Smooth muscle cell (in vitro differentiated cells): ENCODE measurements around the gene MYO1D. TPM values are rescaled to one million over a fixed set of nuclear protein-coding genes. Genes with fewer than 3 reads are reported as not detected.

Experiments
- DNase-seq: peaks from one replicate; lab custom pipeline; 2025; ENCODE audit not compliant: unreplicated experiment; lab: John Stamatoyannopoulos, UW
- H2AFZ ChIP-seq: fragments of 200-600 bp; sonication (generic); 2 replicates; pipeline ENCODE4 v1.6.0; 2016; ENCODE audit warnings: antibody characterized with exemption, low read depth, mild to moderate bottlenecking
- H3F3A ChIP-seq: fragments of 200-600 bp; sonication (generic); 2 replicates; pipeline ENCODE4 v1.6.0; 2017; ENCODE audit warnings: antibody characterized with exemption, low read depth
- H3K27ac ChIP-seq: fragments of 200-600 bp; sonication (generic); 2 replicates; pipeline ENCODE4 v1.5.1; 2016; ENCODE audit warnings: low read depth, mild to moderate bottlenecking
- H3K27me3 ChIP-seq: fragments of 200-600 bp; sonication (generic); 2 replicates; pipeline ENCODE4 v1.6.1; 2016; ENCODE audit warnings: low read depth, mild to moderate bottlenecking
- H3K36me3 ChIP-seq: fragments of 200-600 bp; sonication (generic); 2 replicates; pipeline ENCODE4 v1.5.1; 2016; ENCODE audit warnings: low read depth
- H3K4me1 ChIP-seq: fragments of 200-600 bp; sonication (generic); 2 replicates; pipeline ENCODE4 v1.5.1; 2016; ENCODE audit warnings: low read depth
- H3K4me2 ChIP-seq: fragments of 200-600 bp; sonication (generic); 2 replicates; pipeline ENCODE4 v1.6.0; 2016; ENCODE audit warnings: mild to moderate bottlenecking
- H3K4me3 ChIP-seq: fragments of 200-600 bp; sonication (generic); 2 replicates; pipeline ENCODE4 v1.5.1; 2016; ENCODE audit warnings: mild to moderate bottlenecking
- H3K79me2 ChIP-seq: fragments of 200-600 bp; sonication (generic); 2 replicates; pipeline ENCODE4 v1.6.0; 2016; ENCODE audit warnings: low read depth, mild to moderate bottlenecking
- H3K9ac ChIP-seq: fragments of 200-600 bp; sonication (generic); 2 replicates; pipeline ENCODE4 v1.6.0; 2016; ENCODE audit warnings: low read depth
- H3K9me3 ChIP-seq: fragments of 200-600 bp; sonication (generic); replicated peaks from 2 replicates; pipeline ENCODE4 v1.5.1; 2016; ENCODE audit warnings: low read depth
- H4K20me1 ChIP-seq: fragments of 200-600 bp; sonication (generic); 2 replicates; pipeline ENCODE4 v1.6.0; 2016; ENCODE audit warnings: low read depth
- CTCF ChIP-seq: fragments of 200-600 bp; sonication (generic); IDR thresholded peaks from 2 replicates; pipeline ENCODE4 v1.5.1; 2017; ENCODE audit warnings: borderline replicate concordance, mild to moderate bottlenecking, antibody characterized with exemption; ENCODE audit not compliant: insufficient read depth, poor library complexity, severe bottlenecking
- WGBS: methylation state at CpG from one replicate; pipeline ENCODE4 v1.1.7; 2016; ENCODE audit warnings: low lambda C conversion rate; 5-methylcytosine and 5-hydroxymethylcytosine counted together
- polyA plus RNA-seq: library from polyadenylated mRNA; unstranded; fragments of >200 nt; fragmentation: Nextera tagmentation; extraction: Ambion mirVana; gene quantifications from 2 replicates; pipeline ENCODE4 v1.2.1, GENCODE V29; 2016
- total RNA-seq: library from RNA; depleted of rRNA; stranded (reverse); fragments of >200 nt; gene quantifications from 2 replicates; pipeline ENCODE4 v1.2.3, GENCODE V29; 2014

MYO1D gene
- total and polyA plus RNA-seq, 2 experiments from 2014 or later = 13.9 to 35.7 TPM

GRCh38 chr17:32772453-32773025, 104.4 kb downstream of the MYO1D start:
- Histone ChIP-seq H3K9ac (no peak overlapping the region), H3K27ac (no peak overlapping the region), H3K4me1 (no peaks in the 10 kb centered on the region), H3K27me3 (no peaks in the 10 kb centered on the region), H3K79me2 (no peaks in the 10 kb centered on the region), H3K4me3 (no peak overlapping the region), H3K9me3 (no peaks in the 10 kb centered on the region), H3K36me3 (no peaks in the 10 kb centered on the region), H2AFZ (no peak overlapping the region), H3F3A (no peaks in the 10 kb centered on the region), H3K4me2 (no peak overlapping the region), H4K20me1 (no peaks in the 10 kb centered on the region)
- TF ChIP-seq CTCF = no peak
- 93% methylated on average over 9 of the region's 9 CpGs for WGBS
- DNase-seq = no peak

- Histone ChIP-seq H4K20me1 (no peaks in the 10 kb centered on the region), H3K9me3 (no peaks in the 10 kb centered on the region), H3K4me1 (no peaks in the 10 kb centered on the region), H3K79me2 (no peaks in the 10 kb centered on the region), H3K27ac (no peak overlapping the region), H3K4me2 (no peak overlapping the region), H3K27me3 (no peaks in the 10 kb centered on the region), H3K36me3 (no peaks in the 10 kb centered on the region), H3F3A (no peaks in the 10 kb centered on the region), H3K9ac (no peak overlapping the region), H2AFZ (no peak overlapping the region), H3K4me3 (no peak overlapping the region)
- DNase-seq = no peak
- no peak for TF ChIP-seq CTCF
- WGBS = 95% methylated on average over 2 of the region's 2 CpGs
Measured at GRCh38 chr17:32771396-32771795, 105.5 kb downstream of the MYO1D start.

- Histone ChIP-seq H3K27me3 (no peaks in the 10 kb centered on the region), H4K20me1 (no peaks in the 10 kb centered on the region), H3K9me3 (no peaks in the 10 kb centered on the region), H3K4me1 (no peaks in the 10 kb centered on the region), H2AFZ (no peak overlapping the region), H3F3A (no peaks in the 10 kb centered on the region), H3K27ac (no peak overlapping the region), H3K79me2 (no peaks in the 10 kb centered on the region), H3K36me3 (no peaks in the 10 kb centered on the region), H3K4me2 (no peak overlapping the region), H3K4me3 (no peak overlapping the region), H3K9ac (no peak overlapping the region)
- WGBS = 58% methylated on average over 3 of the region's 3 CpGs
- DNase-seq = no peak
- no peak for TF ChIP-seq CTCF
Measured at GRCh38 chr17:32769846-32770245, 107.1 kb downstream of the MYO1D start.

- 93% methylated on average over 5 of the region's 5 CpGs for WGBS
- H4K20me1 ChIP-seq = no peaks in the 10 kb centered on the region
- no peak overlapping the region for H2AFZ ChIP-seq
- no peaks in the 10 kb centered on the region for H3K9me3 ChIP-seq
- no peak for TF ChIP-seq CTCF
- no peaks in the 10 kb centered on the region for H3K27me3 ChIP-seq
- no peak overlapping the region for H3K27ac ChIP-seq
- no peak overlapping the region for H3K4me2 ChIP-seq
- H3F3A ChIP-seq = no peaks in the 10 kb centered on the region
- no peak overlapping the region for H3K9ac ChIP-seq
- peaks cover 2% of the 10 kb centered on the region for H3K36me3 ChIP-seq
- H3K4me3 ChIP-seq = no peak overlapping the region
- DNase-seq = no peak
- H3K79me2 ChIP-seq = no peaks in the 10 kb centered on the region
- H3K4me1 ChIP-seq = no peaks in the 10 kb centered on the region
Measured at GRCh38 chr17:32763855-32764439, 113.0 kb downstream of the MYO1D start.
